ENCODE data around the gene IL34.
"Not testable (repeated sequence)": the region's sequence is repeated elsewhere in the genome, so short reads cannot be mapped to it uniquely, and the experiment has no call there.

IL34 gene

DNA sequence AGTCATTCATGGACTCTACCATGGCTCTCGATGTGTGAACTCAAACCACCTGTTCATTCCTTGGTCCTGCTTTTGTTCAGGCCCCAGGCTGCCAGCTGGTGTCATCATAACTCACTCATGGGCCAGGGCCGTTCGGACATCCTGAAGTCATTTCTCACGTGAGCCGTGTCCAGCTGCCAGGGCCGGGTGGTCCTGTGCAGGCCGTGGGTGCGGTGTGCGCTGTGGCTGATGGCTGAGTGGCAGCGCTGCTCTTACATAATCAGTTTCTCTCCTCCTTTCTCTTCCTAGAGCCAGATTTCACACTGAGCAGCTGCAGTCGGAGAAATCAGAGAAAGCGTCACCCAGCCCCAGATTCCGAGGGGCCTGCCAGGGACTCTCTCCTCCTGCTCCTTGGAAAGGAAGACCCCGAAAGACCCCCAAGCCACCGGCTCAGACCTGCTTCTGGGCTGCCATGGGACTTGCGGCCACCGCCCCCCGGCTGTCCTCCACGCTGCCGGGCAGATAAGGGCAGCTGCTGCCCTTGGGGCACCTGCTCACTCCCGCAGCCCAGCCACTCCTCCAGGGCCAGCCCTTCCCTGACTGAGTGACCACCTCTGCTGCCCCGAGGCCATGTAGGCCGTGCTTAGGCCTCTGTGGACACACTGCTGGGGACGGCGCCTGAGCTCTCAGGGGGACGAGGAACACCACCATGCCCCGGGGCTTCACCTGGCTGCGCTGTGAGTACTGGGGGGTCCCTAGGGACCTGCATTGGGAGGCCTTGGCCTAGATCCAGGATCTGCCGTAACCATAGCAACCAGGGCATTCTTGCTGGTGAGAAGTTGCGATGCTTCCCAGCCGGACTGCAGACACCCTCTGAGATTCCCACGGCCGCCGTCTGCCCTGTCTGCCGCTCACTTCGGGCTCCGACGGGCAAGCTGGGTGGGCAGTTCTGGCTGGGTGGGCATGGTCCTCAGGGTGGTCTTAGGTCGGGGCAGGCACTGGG, at the start of gene IL34:
TSS of gene IL34 (plus strand) at position 300 of the 982 bp plus-strand sequence. CDS start at position 689, 389 bp downstream.
- DNase-seq (ENCODE audit: low read depth) = no peak

DNA sequence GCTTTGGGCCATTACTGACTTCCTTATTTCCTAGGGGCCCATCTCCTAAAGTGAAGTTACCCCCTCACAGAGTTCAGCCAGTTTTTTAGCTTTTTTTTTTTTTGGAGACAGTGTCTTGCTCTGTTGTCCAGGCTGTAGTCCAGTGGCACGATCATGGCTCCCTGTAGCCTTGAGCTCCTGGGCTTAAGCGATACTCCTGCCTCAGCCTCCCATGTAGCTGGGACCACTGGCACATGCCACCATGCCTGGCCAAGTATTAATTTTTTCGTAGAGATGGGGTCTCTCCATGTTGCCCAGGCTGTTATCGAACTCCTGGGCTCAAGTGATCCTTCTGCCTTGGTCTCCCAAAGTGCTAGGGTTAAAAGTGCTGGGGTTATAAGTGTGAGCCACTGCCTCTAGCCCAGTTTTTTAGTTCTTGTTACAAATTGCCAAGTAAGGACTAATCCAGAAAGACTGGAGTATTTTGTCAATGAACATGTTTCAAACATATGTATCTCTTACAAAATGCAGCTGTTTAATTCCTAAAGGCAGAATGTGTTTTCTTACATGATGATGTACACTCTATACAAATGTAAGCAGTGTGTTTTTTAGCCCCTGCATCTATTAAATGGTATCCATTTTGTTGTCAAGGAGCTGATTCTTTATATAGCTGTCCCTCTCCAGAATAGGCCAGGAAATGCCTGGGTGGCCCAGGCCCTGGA, 49.1 kb upstream of the IL34 start:
- DNase-seq (ENCODE audit: low read depth) = no peak

DNA sequence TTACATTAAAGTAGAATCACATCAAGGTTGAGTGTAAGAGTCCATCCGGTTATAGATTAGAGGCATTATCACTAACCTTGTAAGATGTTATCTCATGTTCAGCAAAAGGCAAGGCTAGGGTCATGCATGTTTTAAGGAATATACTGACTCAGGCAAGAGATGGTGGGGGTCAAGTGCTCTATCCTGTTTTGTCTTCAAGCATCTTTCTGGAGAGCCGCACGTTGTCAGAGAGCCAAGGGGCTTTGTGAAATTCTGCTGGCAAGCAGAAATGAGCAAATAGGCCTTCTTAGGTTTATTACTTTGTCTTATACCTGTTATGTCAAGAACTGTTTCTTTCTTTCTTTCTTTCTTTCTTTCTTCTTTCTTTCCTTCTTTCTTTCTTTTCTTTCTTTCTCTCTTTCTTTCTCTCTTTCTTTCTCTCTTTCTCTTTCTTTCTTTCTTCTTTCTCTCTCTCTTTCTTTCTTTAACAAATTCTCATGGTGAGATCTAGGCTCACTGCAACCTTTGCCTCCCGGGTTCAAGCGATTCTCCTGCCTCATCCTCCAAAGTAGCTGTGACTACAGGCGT, 47.3 kb upstream of the IL34 start:
- no peak for DNase-seq (ENCODE audit: low read depth)

DNA sequence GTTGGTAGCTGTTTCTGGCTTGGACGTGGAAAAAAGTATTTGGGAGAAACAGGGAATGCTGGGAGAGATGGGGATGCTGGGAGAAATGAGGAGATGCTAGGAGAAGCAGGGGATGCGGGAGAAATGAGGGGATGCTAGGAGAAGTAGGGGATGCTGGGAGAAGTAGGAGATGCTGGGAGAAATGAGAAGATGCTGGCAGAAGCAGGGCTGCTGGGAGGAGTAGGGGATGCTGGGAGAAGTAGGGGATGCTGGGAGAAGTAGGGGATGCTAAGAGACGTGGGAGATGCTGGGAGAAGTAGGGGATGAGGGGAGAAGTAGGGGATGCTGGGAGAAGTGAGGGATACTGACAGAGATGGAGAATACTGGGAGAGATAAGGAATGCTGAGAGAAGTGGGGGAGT, 45.6 kb upstream of the IL34 start:
- DNase-seq (ENCODE audit: low read depth) = no peak

DNA sequence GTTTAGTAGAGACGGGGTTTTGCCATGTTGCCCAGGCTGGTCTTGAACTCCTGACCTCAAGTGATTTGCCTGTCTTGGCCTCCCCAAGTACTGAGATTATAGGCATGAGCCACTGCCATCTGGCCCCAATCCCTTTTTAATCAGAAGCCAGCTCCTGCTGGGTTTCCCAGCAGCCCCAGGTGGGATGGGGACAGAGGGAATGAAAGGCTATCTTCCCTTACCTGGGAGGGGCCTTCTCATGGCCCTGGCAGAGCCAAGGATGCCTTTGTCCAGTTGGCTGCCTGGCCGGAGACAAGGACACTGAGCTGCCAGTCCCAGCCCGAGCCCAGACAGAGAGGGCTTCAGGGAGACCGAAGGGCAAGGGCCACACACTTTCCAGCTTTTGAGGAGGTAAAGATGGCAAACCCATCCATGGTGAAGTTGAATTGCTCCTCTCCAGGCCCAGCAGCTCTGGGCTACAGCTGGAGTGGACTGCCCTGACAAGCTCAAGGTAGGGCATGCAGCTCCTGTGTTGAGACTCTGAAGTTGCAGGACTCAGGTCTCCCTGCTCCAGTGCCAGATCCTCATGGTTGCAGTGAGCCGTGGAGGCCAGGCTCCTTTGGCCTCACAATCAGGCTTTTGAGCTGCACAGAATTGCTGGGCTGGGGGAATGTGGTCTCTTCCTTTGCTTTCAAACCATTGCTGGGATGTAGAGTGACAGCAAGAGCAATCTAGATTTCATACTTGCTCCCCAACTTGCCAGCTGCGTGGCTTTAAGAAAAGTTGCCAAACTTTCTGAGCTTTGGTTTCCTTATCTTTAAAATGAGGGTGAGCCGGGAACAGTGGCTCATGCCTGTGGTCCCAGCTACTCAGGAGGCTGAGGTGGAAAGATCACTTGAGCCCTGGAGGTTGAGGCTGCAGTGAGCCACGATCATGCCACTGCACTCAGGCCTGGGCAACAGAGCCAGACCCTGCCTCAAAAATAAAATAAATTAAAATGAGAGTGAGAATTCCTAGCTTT, 44.5 kb upstream of the IL34 start:
- DNase-seq (ENCODE audit: low read depth) = no peak

DNA sequence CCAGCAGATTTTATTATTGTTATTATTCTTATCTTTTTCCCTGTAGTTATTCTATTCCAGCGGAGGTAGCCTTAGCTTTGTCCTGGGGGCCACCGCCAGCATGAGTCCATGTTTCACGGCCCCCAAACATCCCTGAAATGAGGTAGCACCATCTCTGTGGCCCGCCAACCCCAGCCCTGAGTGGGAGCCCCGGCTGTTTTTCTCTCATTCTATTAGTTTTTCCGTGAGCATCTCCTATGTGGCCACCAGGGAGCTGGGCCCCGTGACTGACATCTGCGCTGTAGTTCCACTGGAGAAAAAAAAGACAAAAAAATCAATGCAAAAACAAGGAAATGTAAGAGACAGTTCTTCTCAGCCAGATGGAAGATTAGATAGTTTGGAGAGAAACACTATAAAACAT, 43.5 kb upstream of the IL34 start:
- no peak for DNase-seq (ENCODE audit: low read depth)

DNA sequence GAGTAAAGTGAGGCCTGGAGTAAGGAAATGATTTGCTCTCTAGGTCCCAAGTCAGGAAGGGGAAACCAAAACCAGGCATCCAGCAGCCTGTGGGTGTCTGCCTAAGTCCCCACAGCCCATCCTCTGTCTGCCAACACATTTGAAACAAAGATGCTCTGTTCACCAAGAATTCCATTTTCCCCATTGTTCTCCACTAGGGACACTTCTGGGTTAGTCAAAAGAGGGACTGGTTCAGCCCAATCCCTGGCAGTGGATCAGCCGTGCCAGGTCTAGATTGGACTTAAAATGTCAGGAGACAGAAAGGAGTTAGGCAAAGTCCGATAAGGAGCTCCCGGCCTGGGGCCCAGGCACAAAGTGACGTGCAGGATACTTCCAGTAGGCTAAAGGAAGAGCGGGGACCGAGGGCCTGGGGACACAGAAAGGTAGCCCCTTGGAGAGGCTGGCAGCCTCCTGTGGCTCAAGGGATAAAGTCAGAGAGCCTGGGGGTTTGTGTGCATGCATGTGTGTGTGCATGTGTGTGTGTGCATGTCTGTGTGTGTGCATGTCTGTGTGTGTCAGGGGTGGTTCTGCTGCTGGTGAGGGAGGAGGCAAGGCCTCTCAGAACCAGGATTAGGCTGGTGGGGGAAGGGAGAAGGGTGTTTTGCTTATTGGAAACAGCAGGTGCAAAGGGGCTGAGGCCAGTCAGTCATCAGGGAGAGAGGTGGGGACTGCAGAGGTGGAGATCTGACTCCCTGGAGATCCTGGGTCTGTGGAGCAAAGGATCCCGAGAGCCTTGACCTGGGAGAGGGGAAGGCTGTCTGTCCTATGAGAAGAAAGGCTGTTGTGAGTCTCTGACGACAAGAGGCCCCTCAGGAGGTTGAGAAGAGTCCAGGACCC, 41.7 kb upstream of the IL34 start:
- DNase-seq (ENCODE audit: low read depth) = no peak

DNA sequence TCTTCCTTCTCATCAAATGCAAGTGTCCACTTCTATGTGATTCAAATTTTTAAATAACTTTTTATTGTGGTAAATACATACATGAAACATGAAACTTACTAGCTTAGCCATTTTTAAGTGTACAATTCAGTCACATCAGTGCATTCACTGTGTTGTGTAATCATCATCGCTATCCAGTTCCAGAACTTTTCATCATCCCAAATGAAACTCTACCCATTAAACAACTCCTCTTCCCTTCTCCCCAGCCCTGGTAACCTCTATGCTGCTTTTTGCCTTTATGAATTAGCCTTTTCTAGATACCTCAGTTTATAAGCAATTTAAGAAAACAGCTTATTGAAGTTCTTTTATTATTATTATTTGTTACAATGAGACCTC, 41.1 kb upstream of the IL34 start:
- no peak for DNase-seq (ENCODE audit: low read depth)

DNA sequence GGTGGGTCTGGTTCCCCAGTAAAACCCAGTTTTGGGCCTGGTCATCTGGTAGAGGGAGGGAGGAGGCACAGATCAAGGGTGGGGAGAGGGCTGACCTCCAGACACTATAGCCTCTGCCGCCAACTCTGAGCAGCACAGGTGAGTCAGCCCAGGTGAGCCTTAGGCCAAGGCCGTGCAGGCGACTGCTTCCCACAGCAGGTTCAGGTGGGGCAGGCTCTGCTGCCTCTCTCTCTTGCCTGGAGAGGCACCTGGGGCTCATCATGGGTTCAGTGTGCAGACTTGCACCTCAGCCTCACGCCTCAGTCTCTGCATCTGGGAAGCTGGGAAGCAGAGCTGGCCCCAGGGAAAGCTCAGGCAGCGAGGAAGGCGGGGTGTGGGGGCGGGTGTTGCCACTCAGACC, 37.8 kb upstream of the IL34 start:
- no peak for DNase-seq (ENCODE audit: low read depth)

DNA sequence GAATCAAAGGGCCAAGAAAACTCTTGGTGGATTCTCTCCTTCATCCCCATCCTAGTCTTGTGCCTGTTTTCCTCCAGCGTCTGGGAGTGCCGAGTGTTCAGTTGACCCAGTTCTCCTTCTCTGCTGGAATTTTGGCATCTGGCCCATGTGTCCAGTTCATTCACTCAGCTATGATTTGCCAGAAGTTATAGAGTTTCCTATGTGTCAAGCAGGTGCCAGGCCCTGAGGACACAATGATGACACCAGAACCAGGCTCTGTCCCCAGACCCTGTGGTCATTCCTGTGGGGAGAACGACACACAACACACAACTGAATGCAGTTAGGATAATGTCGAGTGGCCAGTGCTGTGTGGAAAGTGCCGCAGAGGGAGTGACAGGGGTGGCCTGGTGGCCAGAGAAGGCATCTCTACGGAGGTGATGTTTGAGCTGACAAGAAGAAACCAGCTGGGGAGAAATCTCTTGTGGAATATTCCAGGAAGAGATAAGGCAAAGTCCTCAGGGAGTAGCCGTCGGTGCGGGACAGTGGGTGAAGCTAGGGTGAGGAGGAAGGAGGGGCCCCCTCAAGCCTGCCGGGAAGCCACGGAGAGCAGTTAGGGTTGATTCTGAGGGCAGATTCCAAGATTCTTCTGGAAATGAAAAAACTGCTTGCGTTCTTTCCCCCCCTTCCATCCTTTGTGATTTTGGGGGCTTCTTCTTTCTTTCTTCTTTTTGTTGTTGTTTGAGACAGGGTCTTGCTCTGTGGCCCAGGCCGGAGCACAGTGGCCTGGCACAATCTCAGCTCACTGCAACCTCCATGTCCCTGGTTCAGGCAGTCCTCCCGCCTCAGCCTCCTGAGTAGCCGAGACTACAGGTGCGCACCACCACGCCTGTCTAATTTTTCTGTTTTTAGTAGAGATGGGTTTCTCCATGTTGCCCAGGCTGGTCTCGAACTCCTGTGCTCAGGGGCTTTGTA, 35.8 kb upstream of the IL34 start:
- DNase-seq (ENCODE audit: low read depth) = no peak

DNA sequence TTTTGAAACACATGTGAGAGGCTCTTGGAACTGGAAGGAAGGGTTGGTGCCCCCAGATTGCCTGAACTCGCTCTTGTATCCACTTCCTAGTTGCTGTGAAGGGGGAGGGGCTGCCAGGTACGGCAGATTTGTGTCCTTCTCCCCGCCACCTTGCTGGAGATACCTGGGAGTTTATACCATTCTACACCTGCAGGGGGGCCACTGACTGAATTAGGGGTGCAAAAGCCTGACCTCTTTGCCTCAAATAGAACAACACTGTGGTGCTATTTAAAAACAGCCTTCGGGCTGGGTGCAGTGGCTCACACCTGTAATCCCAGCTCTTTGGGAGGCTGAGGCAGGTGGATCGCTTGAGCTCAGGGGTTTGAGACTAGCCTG, 35.1 kb upstream of the IL34 start:
- DNase-seq (ENCODE audit: low read depth) = no peak

DNA sequence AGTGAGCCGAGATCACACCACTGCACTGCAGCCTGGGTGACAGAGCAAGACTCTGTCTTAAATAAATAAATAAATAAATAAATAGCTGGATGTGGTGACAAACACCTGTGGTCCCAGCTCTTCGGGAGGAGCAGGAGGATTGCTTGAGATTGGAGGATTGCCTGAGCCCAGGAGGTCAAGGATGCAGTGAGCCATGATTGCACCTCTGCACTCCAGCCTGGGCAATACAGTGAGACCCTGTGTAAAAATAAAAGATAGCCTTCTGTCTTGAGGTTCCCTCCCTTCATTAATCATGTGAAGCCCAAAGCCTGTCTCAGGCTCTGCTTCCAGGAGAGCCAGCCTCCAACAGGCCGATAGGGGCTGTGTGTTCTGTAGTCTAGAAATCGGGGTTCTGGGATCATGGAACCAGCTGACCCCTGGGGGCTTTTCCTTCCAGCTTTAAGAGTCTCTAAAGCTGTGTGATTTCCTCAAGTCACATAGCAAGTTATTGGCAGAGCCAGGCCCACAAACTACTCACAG, 34.5 kb upstream of the IL34 start:
- DNase-seq (ENCODE audit: low read depth) = no peak

DNA sequence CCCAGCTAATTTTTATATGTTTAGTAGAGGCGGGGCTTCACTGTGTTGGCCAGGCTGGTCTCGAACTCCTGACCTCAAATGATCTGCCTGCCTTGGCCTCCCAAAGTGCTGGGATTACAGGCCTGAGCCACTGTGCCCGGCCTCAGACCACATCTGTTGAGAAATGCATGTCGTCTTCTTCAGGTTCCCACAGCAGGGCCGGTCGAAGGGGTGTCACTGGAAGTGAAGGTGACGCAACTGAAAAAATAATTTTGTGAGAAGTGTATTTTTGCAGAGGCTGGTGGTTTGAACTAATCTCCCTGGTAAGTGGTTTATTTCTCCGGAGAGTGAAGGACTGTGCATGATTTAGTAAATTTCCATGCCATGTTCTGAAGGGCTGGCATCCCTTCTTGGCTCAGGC, 33.4 kb upstream of the IL34 start:
- DNase-seq (ENCODE audit: low read depth) = no peak

DNA sequence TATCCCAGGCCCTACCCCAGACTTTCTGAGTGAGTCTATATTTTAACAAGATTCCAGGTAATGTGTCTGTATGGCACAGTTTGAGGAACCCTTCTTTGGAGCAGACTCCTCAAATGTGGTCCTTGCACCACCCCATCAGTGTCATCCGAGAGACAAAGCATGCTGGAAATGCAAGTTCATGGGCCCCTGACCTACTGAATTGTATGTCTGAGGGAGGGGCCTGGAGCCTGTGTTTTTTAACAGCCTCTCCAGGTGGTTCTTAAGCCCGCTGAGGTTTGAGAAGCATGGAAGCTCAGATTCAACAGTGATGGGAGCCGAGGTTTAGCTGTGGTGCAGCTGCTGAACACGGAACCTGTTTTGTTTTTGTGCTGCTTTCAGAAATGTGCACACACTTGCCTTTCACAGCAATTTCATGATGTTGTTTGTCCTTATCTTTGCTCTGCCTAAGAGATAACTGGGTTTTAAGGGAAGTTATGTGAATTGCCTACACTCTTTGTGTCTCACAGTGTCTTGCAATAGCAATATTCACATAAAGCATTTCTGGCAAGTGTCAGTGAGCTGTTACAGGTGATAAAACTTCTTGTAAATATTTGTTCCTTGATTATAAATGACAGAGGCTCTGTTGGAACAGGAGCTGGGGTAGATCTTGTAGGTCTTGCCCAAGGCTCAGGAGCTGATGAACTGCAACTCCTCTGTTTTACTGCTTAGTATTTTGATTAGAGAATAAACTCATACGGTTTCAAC, 32.0 kb upstream of the IL34 start:
- DNase-seq (ENCODE audit: low read depth) = no peak

DNA sequence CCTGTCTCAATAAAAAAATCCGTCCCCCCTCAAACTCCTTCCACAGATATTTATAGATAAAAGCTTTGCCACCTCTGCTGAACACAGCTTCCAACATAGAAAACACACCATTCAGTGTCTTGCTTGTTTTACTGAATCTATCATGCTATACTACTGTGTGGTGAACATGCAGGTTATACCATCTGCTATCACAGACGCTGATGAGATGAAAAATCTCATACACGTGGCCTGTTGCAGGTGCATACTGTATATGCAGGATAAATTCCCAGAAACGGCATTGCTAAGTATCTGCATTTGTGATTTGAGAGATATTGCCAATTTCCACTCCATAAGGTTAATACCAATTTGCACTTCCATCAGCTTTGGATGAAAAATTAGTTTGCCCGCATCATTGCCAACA, 30.4 kb upstream of the IL34 start:
- DNase-seq (ENCODE audit: low read depth) = no peak

DNA sequence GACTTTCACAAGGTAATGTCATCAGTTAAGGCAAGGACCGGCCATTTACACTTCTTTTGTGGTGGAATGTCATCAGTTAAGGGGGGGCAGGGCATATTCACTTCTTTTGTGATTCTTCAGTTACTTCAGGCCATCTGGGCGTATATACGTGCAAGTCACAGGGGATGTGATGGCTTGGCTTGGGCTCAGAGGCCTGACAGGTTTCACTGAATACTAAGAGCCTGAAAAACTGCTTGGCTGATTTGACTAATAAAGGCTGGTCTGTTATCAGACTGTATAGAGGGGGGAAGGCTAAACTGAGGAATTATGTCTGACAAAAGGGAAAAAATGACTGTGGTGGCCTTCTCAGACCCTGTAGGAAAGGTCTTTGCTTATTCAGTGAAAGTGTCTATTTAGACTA, 24.5 kb upstream of the IL34 start:
- DNase-seq (ENCODE audit: low read depth) = not testable (repeated sequence)

DNA sequence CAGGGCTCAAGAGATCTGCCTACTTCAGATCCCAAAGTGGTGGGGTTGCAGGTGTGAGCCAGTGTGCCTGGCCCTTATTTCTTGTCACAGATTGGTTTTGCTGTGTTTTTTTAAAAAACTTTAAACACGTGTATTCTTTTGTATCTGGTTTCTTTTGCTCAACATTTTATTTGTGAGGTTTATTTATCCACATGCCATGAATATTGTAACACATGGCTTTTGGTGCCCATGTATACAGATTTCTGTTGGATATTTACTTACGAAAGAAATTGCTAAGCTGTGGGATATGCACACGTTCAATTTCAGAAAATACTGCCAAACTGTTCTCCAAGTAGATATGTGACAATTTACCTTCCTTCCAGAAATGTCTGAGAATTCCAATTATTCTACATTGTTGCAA, 18.7 kb upstream of the IL34 start:
- no peak for DNase-seq (ENCODE audit: low read depth)

DNA sequence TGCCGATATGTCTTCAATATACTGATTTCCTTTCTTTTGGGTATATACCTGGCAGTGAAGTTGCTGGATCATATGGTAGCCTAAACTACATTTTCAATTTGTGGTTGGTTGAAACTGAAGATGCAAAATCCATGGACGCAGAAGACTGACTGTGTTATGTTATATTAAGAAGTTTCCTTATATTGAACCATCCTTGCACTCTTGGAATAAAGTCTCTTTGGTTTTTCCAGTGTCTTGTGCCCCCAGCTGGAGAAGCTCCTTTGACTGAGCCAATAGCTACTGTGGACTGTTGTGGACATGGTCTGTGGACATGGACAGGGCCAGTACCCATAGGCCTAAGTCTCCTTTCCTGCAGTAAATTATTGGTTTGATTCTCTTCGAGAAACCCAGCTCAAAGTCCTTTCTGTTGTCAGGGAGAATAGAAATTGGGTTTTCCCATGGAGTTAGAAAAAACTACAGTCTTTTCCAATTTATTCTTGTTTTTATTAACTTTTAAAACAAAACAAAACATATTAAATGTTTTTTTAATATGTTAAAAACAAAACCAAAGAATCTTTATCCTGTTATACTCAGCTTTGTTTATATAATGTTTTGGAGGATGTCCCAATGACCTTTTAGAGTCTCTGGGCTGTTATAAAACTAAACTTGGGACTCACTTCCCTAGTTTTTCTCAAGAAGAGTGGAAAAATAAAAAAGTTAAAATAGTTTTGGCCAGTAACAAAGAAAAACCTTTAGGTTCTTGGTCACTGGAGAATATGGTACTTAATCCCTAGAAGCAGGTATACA, 15.2 kb upstream of the IL34 start:
- no peak for DNase-seq (ENCODE audit: low read depth)

Data from activated T-cell treated with anti-CD3 and anti-CD28 coated beads for 24 hours (primary cell).